SK-N-SH treated with all-trans-retinoic acid at 6 μM for 48 hours (cell line): ENCODE results near the gene RAX2.

Source experiments
- ATAC-seq: fragments of 200-7000 bp; cut with Tn5 transposase; 3 replicates; pipeline ENCODE4 v1.9.1; 2020; ENCODE audit warnings: mild to moderate bottlenecking, moderate library complexity
- ARNTL ChIP-seq: fragments of 450-650 bp; formaldehyde crosslinking; IDR thresholded peaks from 2 replicates; pipeline ENCODE4 v1.5.0; 2020; ENCODE audit warnings: low read depth, mild to moderate bottlenecking, moderate library complexity, borderline replicate concordance
- BACH2 ChIP-seq: fragments of 250-450 bp; sonication (Bioruptor Pico); IDR thresholded peaks from 2 replicates; pipeline ENCODE4 v1.9.0; 2021; ENCODE audit warnings: mild to moderate bottlenecking, borderline replicate concordance
- CREB5 ChIP-seq: fragments of 250-450 bp; sonication (Bioruptor Pico); IDR thresholded peaks from 2 replicates; pipeline ENCODE4 v1.5.1; 2020; ENCODE audit warnings: low read depth, mild to moderate bottlenecking, moderate library complexity
- CSDC2 ChIP-seq: fragments of 250-450 bp; sonication (Bioruptor Pico); IDR thresholded peaks from 2 replicates; pipeline ENCODE4 v1.5.0; 2020; ENCODE audit warnings: mild to moderate bottlenecking, moderate library complexity
- CSRNP3 ChIP-seq: fragments of 250-450 bp; sonication (Bioruptor Pico); IDR thresholded peaks from 2 replicates; pipeline ENCODE4 v1.5.1; 2021; ENCODE audit warnings: mild to moderate bottlenecking, moderate library complexity
- ESRRG ChIP-seq: fragments of 250-450 bp; sonication (Bioruptor Pico); IDR thresholded peaks from 2 replicates; pipeline ENCODE4 v1.6.1; 2021; ENCODE audit warnings: mild to moderate bottlenecking
- GLIS3 ChIP-seq: fragments of 250-450 bp; sonication (Bioruptor Pico); IDR thresholded peaks from 2 replicates; pipeline ENCODE4 v1.5.0; 2020; ENCODE audit warnings: mild to moderate bottlenecking, moderate library complexity
- ISL1 ChIP-seq: fragments of 250-450 bp; sonication (Bioruptor Pico); IDR thresholded peaks from 2 replicates; pipeline ENCODE4 v2.1.2; 2022; ENCODE audit warnings: mild to moderate bottlenecking, moderate library complexity
- OSR1 ChIP-seq: fragments of 250-450 bp; sonication (Bioruptor Pico); IDR thresholded peaks from 2 replicates; pipeline ENCODE4 v1.8.0; 2022; ENCODE audit warnings: moderate library complexity, mild to moderate bottlenecking, inconsistent platforms
- PATZ1 ChIP-seq: fragments of 250-450 bp; sonication (Bioruptor Pico); IDR thresholded peaks from 2 replicates; pipeline ENCODE4 v1.8.0; 2020; ENCODE audit warnings: mild to moderate bottlenecking, moderate library complexity, borderline replicate concordance
- PPARA ChIP-seq: fragments of 250-450 bp; sonication (Bioruptor Pico); IDR thresholded peaks from 2 replicates; pipeline ENCODE4 v1.5.0; 2020; ENCODE audit warnings: mild to moderate bottlenecking, borderline replicate concordance
- RARB ChIP-seq: fragments of 250-450 bp; sonication (Bioruptor Pico); IDR thresholded peaks from 2 replicates; pipeline ENCODE4 v1.8.0; 2021; ENCODE audit warnings: mild to moderate bottlenecking, moderate library complexity
- SNAI2 ChIP-seq: fragments of 250-450 bp; sonication (Bioruptor Pico); IDR thresholded peaks from 2 replicates; pipeline ENCODE4 v1.5.0; 2020; ENCODE audit warnings: mild to moderate bottlenecking, moderate library complexity
- TCF4 ChIP-seq: fragments of 250-450 bp; sonication (Bioruptor Pico); IDR thresholded peaks from 2 replicates; pipeline ENCODE4 v1.8.0; 2021; ENCODE audit warnings: mild to moderate bottlenecking, moderate library complexity, borderline replicate concordance
- TOX ChIP-seq: fragments of 250-450 bp; sonication (Bioruptor Pico); IDR thresholded peaks from 2 replicates; pipeline ENCODE4 v1.8.0; 2021; ENCODE audit warnings: mild to moderate bottlenecking, moderate library complexity, borderline replicate concordance
- TSHZ2 ChIP-seq: fragments of 250-450 bp; sonication (Bioruptor Pico); IDR thresholded peaks from 2 replicates; pipeline ENCODE4 v1.5.0; 2020; ENCODE audit warnings: mild to moderate bottlenecking, moderate library complexity
- ZC3H10 ChIP-seq: fragments of 250-450 bp; sonication (Bioruptor Pico); IDR thresholded peaks from 2 replicates; pipeline ENCODE4 v1.5.1; 2021; ENCODE audit warnings: mild to moderate bottlenecking, moderate library complexity
- ZFP3 ChIP-seq: fragments of 250-450 bp; sonication (Bioruptor Pico); IDR thresholded peaks from 2 replicates; pipeline ENCODE4 v1.5.0; 2020; ENCODE audit warnings: mild to moderate bottlenecking, moderate library complexity
- ZFP30 ChIP-seq: fragments of 450-650 bp; formaldehyde crosslinking; IDR thresholded peaks from 2 replicates; pipeline ENCODE4 v1.5.0; 2022; ENCODE audit warnings: mild to moderate bottlenecking, moderate library complexity
- ZNF565 ChIP-seq: fragments of 450-650 bp; formaldehyde crosslinking; conservative IDR thresholded peaks from 2 replicates; pipeline ENCODE4 v1.5.0; 2020; ENCODE audit warnings: low read depth, mild to moderate bottlenecking, moderate library complexity
- ZNF70 ChIP-seq: fragments of 450-650 bp; formaldehyde crosslinking; IDR thresholded peaks from 2 replicates; pipeline ENCODE4 v1.5.0; 2020; ENCODE audit warnings: mild to moderate bottlenecking, moderate library complexity
- ZNF8 ChIP-seq: fragments of 450-650 bp; formaldehyde crosslinking; IDR thresholded peaks from 2 replicates; pipeline ENCODE4 v1.5.0; 2020; ENCODE audit warnings: mild to moderate bottlenecking, moderate library complexity

The RAX2 gene

GRCh38 chr19:3740431-3740830, 31.6 kb downstream of the RAX2 start:
- no peak for ATAC-seq
- TF ChIP-seq GLIS3 (CRISPR knock-in tag) (no peak), ZFP3 (CRISPR knock-in tag) (no peak), RARB (CRISPR knock-in tag) (no peak), ZNF565 (CRISPR knock-in tag) (no peak), ZNF8 (CRISPR knock-in tag) (no peak), BACH2 (CRISPR knock-in tag) (no peak), TSHZ2 (no peak), ZC3H10 (CRISPR knock-in tag) (no peak), CSRNP3 (no peak), OSR1 (CRISPR knock-in tag) (no peak), ZNF70 (CRISPR knock-in tag) (no peak), ZFP30 (CRISPR knock-in tag) (no peak)
- TF ChIP-seq, all 23 proteins: peak for 0

- ATAC-seq, result no peak
- TF ChIP-seq ZFP30 (CRISPR knock-in tag), result no peak
- TF ChIP-seq CREB5 (CRISPR knock-in tag), result no peak
- TF ChIP-seq PATZ1 (CRISPR knock-in tag), result no peak
- TF ChIP-seq ZC3H10 (CRISPR knock-in tag), result no peak
- no peak for TF ChIP-seq ZNF8 (CRISPR knock-in tag)
- no peak for TF ChIP-seq PPARA (CRISPR knock-in tag)
- TF ChIP-seq SNAI2, result no peak
- no peak for TF ChIP-seq TOX
- TF ChIP-seq OSR1 (CRISPR knock-in tag), result no peak
Observed at GRCh38 chr19:3738477-3739220, 33.4 kb downstream of the RAX2 start.

- ATAC-seq, result no peak
- TF ChIP-seq ESRRG (CRISPR knock-in tag) (no peak), ZC3H10 (CRISPR knock-in tag) (no peak), ZFP3 (CRISPR knock-in tag) (no peak), GLIS3 (CRISPR knock-in tag) (no peak), ZNF70 (CRISPR knock-in tag) (no peak), CSRNP3 (no peak), TSHZ2 (no peak), SNAI2 (no peak), CSDC2 (CRISPR knock-in tag) (no peak), TCF4 (CRISPR knock-in tag) (no peak), PPARA (CRISPR knock-in tag) (no peak), CREB5 (CRISPR knock-in tag) (no peak), RARB (CRISPR knock-in tag) (no peak), OSR1 (CRISPR knock-in tag) (no peak), TOX (no peak), ZNF8 (CRISPR knock-in tag) (no peak), ISL1 (CRISPR knock-in tag) (no peak), ARNTL (CRISPR knock-in tag) (no peak)
Observed at GRCh38 chr19:3737487-3738205, 34.4 kb downstream of the RAX2 start.
